SU-DHL-6 (cell line): Measurements from ENCODE around the gene ALDH3A1.

Experiments
- H2AFZ ChIP-seq: fragments of 200-600 bp; sonication (generic); 2 replicates; pipeline ENCODE4 v1.6.1; 2014; ENCODE audit warnings: low read depth, mild to moderate bottlenecking, moderate library complexity, mixed read lengths, antibody characterized with exemption, low read length; ENCODE audit not compliant: severe bottlenecking
- H3F3A ChIP-seq: fragments of 200-600 bp; shearing (Covaris generic); 2 replicates; pipeline ENCODE4 v1.6.0; 2016; ENCODE audit warnings: antibody characterized with exemption, mild to moderate bottlenecking; ENCODE audit not compliant: insufficient read depth
- H3K27ac ChIP-seq: fragments of 200-600 bp; sonication (generic); 2 replicates; pipeline ENCODE4 v1.5.1; 2016; ENCODE audit warnings: low read depth, mild to moderate bottlenecking, low read length, moderate library complexity, mixed read lengths
- H3K27me3 ChIP-seq: fragments of 200-600 bp; sonication (generic), shearing (Covaris generic); 2 replicates; pipeline ENCODE4 v1.6.0; 2014; ENCODE audit warnings: mild to moderate bottlenecking, low read length
- H3K36me3 ChIP-seq: fragments of 200-600 bp; sonication (generic); 2 replicates; pipeline ENCODE4 v1.6.1; 2014; ENCODE audit warnings: mild to moderate bottlenecking, low read length, mixed read lengths
- H3K4me2 ChIP-seq: fragments of 300-600, 200-600 bp; shearing (Covaris generic), sonication (generic); 2 replicates; pipeline ENCODE4 v1.6.0; 2014; ENCODE audit warnings: low read length, low read depth, mild to moderate bottlenecking; ENCODE audit not compliant: poor library complexity, severe bottlenecking
- H3K4me3 ChIP-seq: fragments of 200-600 bp; sonication (generic); 2 replicates; pipeline ENCODE4 v1.5.1; 2014; ENCODE audit warnings: antibody characterized with exemption, low read length, mild to moderate bottlenecking, mixed read lengths; ENCODE audit not compliant: insufficient read depth, poor library complexity, severe bottlenecking
- H3K79me2 ChIP-seq: fragments of 200-600 bp; sonication (generic); 2 replicates; pipeline ENCODE4 v1.6.1; 2014; ENCODE audit warnings: mild to moderate bottlenecking, low read length, moderate library complexity; ENCODE audit not compliant: insufficient read depth
- H3K9ac ChIP-seq: fragments of 200-600 bp; sonication (generic); 2 replicates; pipeline ENCODE4 v1.7.0; 2014; ENCODE audit warnings: mild to moderate bottlenecking, low read length
- H3K9me2 ChIP-seq: fragments of 200-600 bp; sonication (generic); replicated peaks from 2 replicates; pipeline ENCODE4 v1.6.1; 2014; ENCODE audit warnings: low read length; ENCODE audit not compliant: insufficient read depth
- H3K9me3 ChIP-seq: fragments of 200-600 bp; sonication (generic); 2 replicates; pipeline ENCODE4 v1.6.1; 2014; ENCODE audit warnings: low read length, mixed read lengths; ENCODE audit not compliant: insufficient read depth
- H4K20me1 ChIP-seq: fragments of 200-600 bp; sonication (generic); 2 replicates; pipeline ENCODE4 v1.6.1; 2014; ENCODE audit warnings: low read depth, mild to moderate bottlenecking, antibody characterized with exemption, low read length, moderate library complexity, mixed read lengths
- CTCF ChIP-seq: fragments of 200-600 bp; sonication (generic); IDR thresholded peaks from one replicate; pipeline ENCODE4 v1.5.1; 2017; ENCODE audit warnings: antibody characterized with exemption, mild to moderate bottlenecking, low read length, moderate library complexity; ENCODE audit not compliant: insufficient read depth, poor library complexity, severe bottlenecking
- EZH2phosphoT487 ChIP-seq: fragments of 200-600 bp; sonication (generic), shearing (Covaris generic); conservative IDR thresholded peaks from 2 replicates; pipeline ENCODE4 v1.6.1; 2018; ENCODE audit warnings: mild to moderate bottlenecking, antibody characterized with exemption, low read length, moderate library complexity, mixed read lengths

ALDH3A1 gene

GRCh38 chr17:19731626-19732025 lies 16.5 kb downstream of the ALDH3A1 start:
- Histone ChIP-seq H2AFZ (no peak overlapping the region), H3K9me2 (no peaks in the 10 kb centered on the region), H4K20me1 (no peaks in the 10 kb centered on the region), H3K27ac (no peak overlapping the region), H3K27me3 (no peaks in the 10 kb centered on the region), H3K4me2 (no peak overlapping the region), H3K36me3 (no peaks in the 10 kb centered on the region), H3K79me2 (no peaks in the 10 kb centered on the region), H3K9me3 (no peaks in the 10 kb centered on the region), H3F3A (no peaks in the 10 kb centered on the region), H3K9ac (no peak overlapping the region), H3K4me3 (no peak overlapping the region)
- TF ChIP-seq EZH2phosphoT487 (no peak), CTCF (no peak)

GRCh38 chr17:19730843-19731242 lies 17.3 kb downstream of the ALDH3A1 start:
- Histone ChIP-seq H3K4me2 (no peak overlapping the region), H3F3A (no peaks in the 10 kb centered on the region), H3K27me3 (no peaks in the 10 kb centered on the region), H3K9ac (no peak overlapping the region), H3K9me3 (no peaks in the 10 kb centered on the region), H2AFZ (no peak overlapping the region), H4K20me1 (no peaks in the 10 kb centered on the region), H3K36me3 (no peaks in the 10 kb centered on the region), H3K27ac (no peak overlapping the region), H3K4me3 (no peak overlapping the region), H3K9me2 (no peaks in the 10 kb centered on the region), H3K79me2 (no peaks in the 10 kb centered on the region)
- TF ChIP-seq CTCF (no peak), EZH2phosphoT487 (no peak)

GRCh38 chr17:19729900-19730299 lies 18.2 kb downstream of the ALDH3A1 start:
- TF ChIP-seq EZH2phosphoT487 (no peak), CTCF (no peak)
- H3K9ac ChIP-seq, result no peak overlapping the region
- no peaks in the 10 kb centered on the region for H3K27me3 ChIP-seq
- H2AFZ ChIP-seq, result no peak overlapping the region
- H3K79me2 ChIP-seq, result no peaks in the 10 kb centered on the region
- H3K4me3 ChIP-seq, result no peak overlapping the region
- no peaks in the 10 kb centered on the region for H4K20me1 ChIP-seq
- no peak overlapping the region for H3K27ac ChIP-seq
- H3K36me3 ChIP-seq, result no peaks in the 10 kb centered on the region
- H3K4me2 ChIP-seq, result no peak overlapping the region
- H3K9me2 ChIP-seq, result no peaks in the 10 kb centered on the region
- H3K9me3 ChIP-seq, result no peaks in the 10 kb centered on the region
- no peaks in the 10 kb centered on the region for H3F3A ChIP-seq
